NCI-H1092 treated with DMSO at 0.1 percent for 48 hours (cell line): ENCODE data around the gene SUFU.
"Not testable (repeated sequence)": the region's sequence is repeated elsewhere in the genome, so short reads cannot be mapped to it uniquely, and the experiment has no call there.

ENCODE experiments used
- DNase-seq: peaks from one replicate; lab custom pipeline; 2025; lab: John Stamatoyannopoulos, UW

SUFU gene

GRCh38 chr10:102480396-102480795, 23.4 kb upstream of the SUFU start:
- no peak for DNase-seq

GRCh38 chr10:102484021-102484420, 19.8 kb upstream of the SUFU start:
- DNase-seq: no peak

GRCh38 chr10:102485093-102485784, 18.5 kb upstream of the SUFU start:
- DNase-seq: no peak

- no peak for DNase-seq
Measured at GRCh38 chr10:102491136-102491535, 12.6 kb upstream of the SUFU start.

GRCh38 chr10:102492344-102492939, 11.3 kb upstream of the SUFU start:
- DNase-seq: no peak

GRCh38 chr10:102492983-102493382, 10.8 kb upstream of the SUFU start:
- DNase-seq: peak; percentile 4

- DNase-seq: no peak
Measured at GRCh38 chr10:102493771-102494170, 10.0 kb upstream of the SUFU start.

GRCh38 chr10:102497545-102497944, 6.2 kb upstream of the SUFU start:
- no peak for DNase-seq

GRCh38 chr10:102499356-102499755, 4.4 kb upstream of the SUFU start:
- no peak for DNase-seq

- DNase-seq: not testable (repeated sequence)
Measured at GRCh38 chr10:102500686-102501085, 3.1 kb upstream of the SUFU start.

GRCh38 chr10:102501201-102502028, 2.4 kb upstream of the SUFU start:
- DNase-seq: no peak

GRCh38 chr10:102502029-102502336, 1.8 kb upstream of the SUFU start:
- peak; percentile 95 for DNase-seq

GRCh38 chr10:102502337-102503151, 1.2 kb upstream of the SUFU start, which contains the start of gene ACTR1A:
Gene ACTR1A, minus strand, starts transcription at chr10:102502712. Its CDS starts 65 bp downstream, at chr10:102502647.
- peak; percentile 98 for DNase-seq

- DNase-seq: peak; percentile 17
Measured at GRCh38 chr10:102504179-102504975, 605 bp downstream of the SUFU start.

- DNase-seq: no peak
Measured at GRCh38 chr10:102504976-102505300, 1.2 kb downstream of the SUFU start.

GRCh38 chr10:102505462-102506115, 1.8 kb downstream of the SUFU start:
- DNase-seq: no peak

- no peak for DNase-seq
Measured at GRCh38 chr10:102507521-102507920, 3.7 kb downstream of the SUFU start.

GRCh38 chr10:102508506-102508905, 4.7 kb downstream of the SUFU start:
- no peak for DNase-seq

GRCh38 chr10:102509387-102509786, 5.6 kb downstream of the SUFU start:
- DNase-seq: no peak

GRCh38 chr10:102511583-102512274, 8.0 kb downstream of the SUFU start:
- DNase-seq: no peak
